ENCODE results near the gene DNAL4.

DNAL4 gene

GRCh38 chr22:38766076-38766777, 27.7 kb downstream of the DNAL4 start:
- DNase-seq (ENCODE audit: low read depth), result peak; percentile 43
- peak; percentile 86 for TF ChIP-seq CTCF (IDR thresholded peaks at IDR 0.05; ENCODE audit: insufficient read depth, low read depth, low read length, missing control alignments)

GRCh38 chr22:38762551-38762983, 31.4 kb downstream of the DNAL4 start:
- H3K4me3 ChIP-seq (ENCODE audit: low read depth, low read length), result no peak overlapping the region
- TF ChIP-seq CTCF (IDR thresholded peaks at IDR 0.05; ENCODE audit: insufficient read depth, low read depth, low read length, missing control alignments), result no peak
- DNase-seq (ENCODE audit: low read depth), result no peak

More at GRCh38 chr22:38766076-38766777, 27.7 kb downstream of the DNAL4 start:
- H3K4me3 ChIP-seq (ENCODE audit: low read depth, low read length), result no peak overlapping the region

- no peak for TF ChIP-seq CTCF (IDR thresholded peaks at IDR 0.05; ENCODE audit: insufficient read depth, low read depth, low read length, missing control alignments)
- no peak overlapping the region for H3K4me3 ChIP-seq (ENCODE audit: low read depth, low read length)
- peak; percentile 46 for DNase-seq (ENCODE audit: low read depth)
Observed at GRCh38 chr22:38761202-38762162, 32.5 kb downstream of the DNAL4 start.

- no peak overlapping the region for H3K4me3 ChIP-seq (ENCODE audit: low read depth, low read length)
- no peak for TF ChIP-seq CTCF (IDR thresholded peaks at IDR 0.05; ENCODE audit: insufficient read depth, low read depth, low read length, missing control alignments)
- DNase-seq (ENCODE audit: low read depth), result no peak
Observed at GRCh38 chr22:38760477-38761201, 33.3 kb downstream of the DNAL4 start.

GRCh38 chr22:38759005-38759404, 34.9 kb downstream of the DNAL4 start:
- no peak for DNase-seq (ENCODE audit: low read depth)
- TF ChIP-seq CTCF (IDR thresholded peaks at IDR 0.05; ENCODE audit: insufficient read depth, low read depth, low read length, missing control alignments), result no peak
- H3K4me3 ChIP-seq (ENCODE audit: low read depth, low read length), result no peak overlapping the region

GRCh38 chr22:38758276-38758945, 35.5 kb downstream of the DNAL4 start:
- no peak overlapping the region for H3K4me3 ChIP-seq (ENCODE audit: low read depth, low read length)
- no peak for DNase-seq (ENCODE audit: low read depth)
- TF ChIP-seq CTCF (IDR thresholded peaks at IDR 0.05; ENCODE audit: insufficient read depth, low read depth, low read length, missing control alignments), result no peak
